ENCODE measurements around the gene NRTN.

DNA sequence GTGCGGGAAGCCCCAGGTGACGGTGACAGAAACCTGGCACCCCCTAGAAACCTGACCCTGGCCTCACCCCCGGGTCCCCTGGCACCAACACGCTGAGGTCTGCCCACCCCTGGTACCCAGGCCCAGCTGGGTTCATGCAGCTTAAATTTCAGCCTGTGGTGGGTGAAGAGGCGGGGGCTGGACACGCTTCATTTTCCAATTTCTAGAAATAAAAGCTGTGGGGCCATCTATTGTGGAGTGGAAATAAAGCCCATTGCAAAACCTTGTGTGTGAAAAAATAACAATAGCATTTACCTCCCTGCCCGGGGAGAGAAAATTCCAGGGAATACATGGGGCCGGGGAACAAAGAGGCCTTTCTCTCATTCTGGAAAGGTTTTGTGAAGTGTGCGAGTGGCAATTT lies 73.0 kb downstream of the NRTN start:
- TF ChIP-seq SIN3A (IDR thresholded peaks at IDR 0.05; ENCODE audit: borderline replicate concordance, insufficient read depth, low read depth, low read length), result no peak
- TF ChIP-seq, protein P1, sequence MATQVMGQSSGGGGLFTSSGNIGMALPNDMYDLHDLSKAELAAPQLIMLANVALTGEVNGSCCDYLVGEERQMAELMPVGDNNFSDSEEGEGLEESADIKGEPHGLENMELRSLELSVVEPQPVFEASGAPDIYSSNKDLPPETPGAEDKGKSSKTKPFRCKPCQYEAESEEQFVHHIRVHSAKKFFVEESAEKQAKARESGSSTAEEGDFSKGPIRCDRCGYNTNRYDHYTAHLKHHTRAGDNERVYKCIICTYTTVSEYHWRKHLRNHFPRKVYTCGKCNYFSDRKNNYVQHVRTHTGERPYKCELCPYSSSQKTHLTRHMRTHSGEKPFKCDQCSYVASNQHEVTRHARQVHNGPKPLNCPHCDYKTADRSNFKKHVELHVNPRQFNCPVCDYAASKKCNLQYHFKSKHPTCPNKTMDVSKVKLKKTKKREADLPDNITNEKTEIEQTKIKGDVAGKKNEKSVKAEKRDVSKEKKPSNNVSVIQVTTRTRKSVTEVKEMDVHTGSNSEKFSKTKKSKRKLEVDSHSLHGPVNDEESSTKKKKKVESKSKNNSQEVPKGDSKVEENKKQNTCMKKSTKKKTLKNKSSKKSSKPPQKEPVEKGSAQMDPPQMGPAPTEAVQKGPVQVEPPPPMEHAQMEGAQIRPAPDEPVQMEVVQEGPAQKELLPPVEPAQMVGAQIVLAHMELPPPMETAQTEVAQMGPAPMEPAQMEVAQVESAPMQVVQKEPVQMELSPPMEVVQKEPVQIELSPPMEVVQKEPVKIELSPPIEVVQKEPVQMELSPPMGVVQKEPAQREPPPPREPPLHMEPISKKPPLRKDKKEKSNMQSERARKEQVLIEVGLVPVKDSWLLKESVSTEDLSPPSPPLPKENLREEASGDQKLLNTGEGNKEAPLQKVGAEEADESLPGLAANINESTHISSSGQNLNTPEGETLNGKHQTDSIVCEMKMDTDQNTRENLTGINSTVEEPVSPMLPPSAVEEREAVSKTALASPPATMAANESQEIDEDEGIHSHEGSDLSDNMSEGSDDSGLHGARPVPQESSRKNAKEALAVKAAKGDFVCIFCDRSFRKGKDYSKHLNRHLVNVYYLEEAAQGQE (IDR thresholded peaks at IDR 0.05; ENCODE audit: insufficient read depth in 1 of 2, low read depth in 2 of 2, low read length in 1 of 2), result no peak
- TF ChIP-seq, protein P2, sequence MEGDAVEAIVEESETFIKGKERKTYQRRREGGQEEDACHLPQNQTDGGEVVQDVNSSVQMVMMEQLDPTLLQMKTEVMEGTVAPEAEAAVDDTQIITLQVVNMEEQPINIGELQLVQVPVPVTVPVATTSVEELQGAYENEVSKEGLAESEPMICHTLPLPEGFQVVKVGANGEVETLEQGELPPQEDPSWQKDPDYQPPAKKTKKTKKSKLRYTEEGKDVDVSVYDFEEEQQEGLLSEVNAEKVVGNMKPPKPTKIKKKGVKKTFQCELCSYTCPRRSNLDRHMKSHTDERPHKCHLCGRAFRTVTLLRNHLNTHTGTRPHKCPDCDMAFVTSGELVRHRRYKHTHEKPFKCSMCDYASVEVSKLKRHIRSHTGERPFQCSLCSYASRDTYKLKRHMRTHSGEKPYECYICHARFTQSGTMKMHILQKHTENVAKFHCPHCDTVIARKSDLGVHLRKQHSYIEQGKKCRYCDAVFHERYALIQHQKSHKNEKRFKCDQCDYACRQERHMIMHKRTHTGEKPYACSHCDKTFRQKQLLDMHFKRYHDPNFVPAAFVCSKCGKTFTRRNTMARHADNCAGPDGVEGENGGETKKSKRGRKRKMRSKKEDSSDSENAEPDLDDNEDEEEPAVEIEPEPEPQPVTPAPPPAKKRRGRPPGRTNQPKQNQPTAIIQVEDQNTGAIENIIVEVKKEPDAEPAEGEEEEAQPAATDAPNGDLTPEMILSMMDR (IDR thresholded peaks at IDR 0.05), result no peak
